ENCODE data around the gene CDH4.

The CDH4 gene

GRCh38 chr20:61924211-61924857, 672.3 kb downstream of the CDH4 start:
- DNase-seq, result no peak

GRCh38 chr20:61924858-61925554, 672.9 kb downstream of the CDH4 start:
- no peak for DNase-seq

- DNase-seq, result no peak
Observed at GRCh38 chr20:61925555-61926252, 673.6 kb downstream of the CDH4 start.

- DNase-seq, result no peak
Observed at GRCh38 chr20:61926253-61926613, 674.2 kb downstream of the CDH4 start.

DNA sequence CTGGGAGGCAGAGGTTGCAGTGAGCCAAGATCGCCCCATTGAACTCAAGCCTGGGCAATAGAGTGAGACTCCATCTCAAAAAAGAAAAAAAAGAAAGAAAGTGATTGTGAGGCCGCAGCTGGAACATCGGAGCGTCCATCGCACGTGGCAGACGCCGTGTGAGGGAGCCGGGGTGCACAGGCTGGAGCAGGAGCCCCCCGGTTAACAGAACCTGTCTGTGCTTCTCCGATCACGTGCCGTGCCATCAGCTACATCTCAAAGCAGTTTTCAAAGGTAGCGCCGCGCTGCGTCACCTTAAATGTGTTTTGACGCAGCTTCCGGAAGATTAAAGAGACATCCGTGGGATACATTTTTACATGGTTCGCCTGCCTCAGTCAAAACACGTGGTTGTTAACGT, 674.7 kb downstream of the CDH4 start:
- no peak for DNase-seq

DNA sequence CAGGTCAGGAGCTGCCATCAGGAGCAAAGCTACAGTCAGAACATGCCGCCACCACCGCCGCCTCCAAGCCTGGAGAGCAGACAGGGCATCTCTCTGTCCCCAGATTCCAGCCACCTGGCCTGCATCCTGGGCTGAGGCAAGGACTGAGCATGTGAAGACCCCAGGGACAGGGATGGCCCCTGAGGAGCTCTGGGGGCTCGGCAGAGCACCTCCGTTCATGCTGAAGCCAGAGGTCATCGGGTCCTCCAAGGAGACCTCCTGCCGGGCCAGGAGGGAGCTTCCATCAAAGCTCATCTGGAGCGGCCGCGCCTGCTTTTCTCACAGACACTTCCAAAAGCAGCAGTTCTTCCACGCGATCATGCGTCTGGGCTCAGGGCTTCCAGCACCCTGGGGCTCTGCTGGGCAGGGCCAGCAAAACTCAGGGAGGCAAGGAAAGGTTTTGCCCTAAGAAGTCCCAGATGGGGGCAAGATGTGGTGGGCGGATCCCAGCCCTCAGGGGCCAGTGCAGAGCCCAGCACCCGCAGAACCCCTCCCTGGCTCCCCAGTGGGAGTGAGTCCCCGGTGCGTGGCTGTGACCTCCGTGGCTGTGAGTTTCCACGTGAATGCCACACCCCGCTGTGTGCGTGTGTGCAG, 675.2 kb downstream of the CDH4 start:
- DNase-seq, result no peak

DNA sequence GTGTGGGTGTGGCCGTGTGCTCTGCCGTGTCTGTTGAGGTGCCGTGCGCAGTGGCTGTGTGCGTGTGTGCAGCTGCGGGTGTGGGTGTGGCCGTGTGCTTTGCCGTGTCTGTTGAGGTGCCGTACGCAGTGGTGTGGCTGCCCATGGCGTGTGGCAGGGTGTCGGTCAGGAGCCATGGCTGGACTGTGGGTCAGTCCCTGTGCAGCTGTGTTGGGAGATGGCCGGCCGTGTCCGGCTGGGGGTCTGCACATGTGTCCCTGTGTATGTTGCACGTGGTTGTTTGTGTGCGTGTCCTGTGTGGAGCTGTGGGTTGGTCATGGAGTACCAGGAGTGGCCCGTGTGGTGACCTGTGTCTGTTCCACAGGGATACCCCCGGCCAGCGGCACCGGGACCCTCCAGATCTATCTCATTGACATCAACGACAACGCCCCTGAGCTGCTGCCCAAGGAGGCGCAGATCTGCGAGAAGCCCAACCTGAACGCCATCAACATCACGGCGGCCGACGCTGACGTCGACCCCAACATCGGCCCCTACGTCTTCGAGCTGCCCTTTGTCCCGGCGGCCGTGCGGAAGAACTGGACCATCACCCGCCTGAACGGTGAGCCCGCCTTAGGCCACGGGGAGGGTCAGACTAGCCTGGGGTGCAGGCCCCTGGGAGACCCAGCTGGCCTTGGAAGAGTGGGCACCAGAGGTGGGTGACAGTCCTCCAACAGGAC, 675.9 kb downstream of the CDH4 start:
- DNase-seq, result no peak

DNA sequence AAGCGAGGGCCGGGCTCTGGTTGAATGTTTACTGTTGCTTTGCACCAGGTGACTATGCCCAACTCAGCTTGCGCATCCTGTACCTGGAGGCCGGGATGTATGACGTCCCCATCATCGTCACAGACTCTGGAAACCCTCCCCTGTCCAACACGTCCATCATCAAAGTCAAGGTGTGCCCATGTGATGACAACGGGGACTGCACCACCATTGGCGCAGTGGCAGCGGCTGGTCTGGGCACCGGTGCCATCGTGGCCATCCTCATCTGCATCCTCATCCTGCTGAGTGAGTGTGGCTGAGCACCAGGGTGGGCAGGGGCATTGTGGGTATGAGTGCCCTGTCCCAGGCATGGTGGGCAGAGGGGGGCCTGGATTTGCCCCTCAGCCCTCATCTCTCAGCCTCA, 677.5 kb downstream of the CDH4 start:
- no peak for DNase-seq

GRCh38 chr20:61929971-61930666, 678.1 kb downstream of the CDH4 start:
- no peak for DNase-seq

- DNase-seq, result no peak
Observed at GRCh38 chr20:61930776-61931475, 678.9 kb downstream of the CDH4 start.

GRCh38 chr20:61931476-61932198, 679.6 kb downstream of the CDH4 start:
- DNase-seq, result no peak

DNA sequence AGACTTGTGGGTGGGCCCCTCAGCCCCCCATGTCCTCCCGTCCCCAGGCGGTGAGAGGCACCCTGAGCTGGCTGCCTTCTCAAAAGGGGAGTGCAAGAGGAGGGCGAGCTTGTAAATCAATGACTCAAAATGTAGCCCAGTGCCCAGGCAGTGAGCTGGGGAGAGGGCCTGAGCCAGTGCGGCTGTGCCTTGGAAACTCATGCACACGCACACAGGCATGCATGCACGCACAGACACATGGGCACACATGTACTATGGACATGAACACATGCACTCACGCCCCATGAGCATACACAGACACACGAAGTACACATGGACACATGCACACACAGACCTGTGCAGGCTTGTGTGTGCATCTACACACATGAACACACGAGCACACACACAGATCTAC, 680.1 kb downstream of the CDH4 start:
- no peak for DNase-seq

DNA sequence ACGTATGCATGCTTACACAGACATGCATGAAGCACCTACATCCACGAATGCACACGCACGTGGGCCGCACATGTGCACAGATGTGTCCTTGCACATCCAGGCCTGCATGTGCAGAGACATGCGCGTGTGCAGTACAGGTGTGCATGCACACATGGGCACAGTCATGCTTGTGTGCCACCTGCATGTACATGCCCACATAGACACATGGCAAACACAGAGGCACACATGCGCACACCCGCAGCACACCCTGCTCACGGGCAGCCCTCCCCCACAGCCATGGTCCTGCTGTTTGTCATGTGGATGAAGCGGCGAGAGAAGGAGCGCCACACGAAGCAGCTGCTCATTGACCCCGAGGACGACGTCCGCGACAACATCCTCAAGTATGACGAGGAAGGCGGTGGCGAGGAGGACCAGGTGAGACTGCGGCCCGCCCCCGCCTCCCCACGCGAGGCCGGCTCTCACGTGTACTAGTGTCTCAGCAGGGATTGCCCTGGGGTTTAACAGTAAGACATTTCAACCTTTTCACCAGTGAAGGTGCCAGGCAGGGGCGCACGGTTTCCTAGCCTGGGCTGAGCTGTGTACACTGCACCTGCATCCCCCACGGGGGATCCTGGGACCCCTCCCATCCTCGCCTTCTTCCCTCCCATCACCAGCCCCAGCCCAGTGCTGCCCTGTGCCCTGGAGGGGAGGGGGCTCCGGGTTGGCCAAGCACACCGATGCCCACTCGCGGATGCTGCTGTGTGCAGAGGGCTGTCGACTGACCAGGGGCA, 680.8 kb downstream of the CDH4 start:
- DNase-seq, result no peak

DNA sequence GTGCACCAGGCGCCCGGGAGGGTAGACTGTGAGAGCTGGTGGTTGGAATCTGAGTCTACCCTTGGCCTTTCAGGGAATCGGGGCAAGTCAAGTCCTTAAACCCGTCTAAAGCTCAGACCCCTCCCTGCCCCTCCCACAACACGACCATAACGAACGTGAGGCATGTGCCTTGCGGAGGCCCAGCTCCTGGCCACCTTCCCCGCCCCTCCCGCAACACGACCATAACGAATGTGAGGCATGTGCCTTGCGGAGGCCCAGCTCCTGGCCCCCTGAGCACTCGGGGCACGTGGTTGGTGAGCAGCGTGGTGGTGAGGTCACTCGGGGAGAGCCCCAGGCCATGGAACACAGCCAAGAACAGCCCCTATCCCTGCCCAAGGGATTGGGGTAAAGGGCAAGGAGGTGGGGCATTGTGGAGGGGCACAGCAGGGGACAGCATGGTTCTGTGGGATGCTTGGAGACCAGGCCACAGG, 681.5 kb downstream of the CDH4 start:
- no peak for DNase-seq

DNA sequence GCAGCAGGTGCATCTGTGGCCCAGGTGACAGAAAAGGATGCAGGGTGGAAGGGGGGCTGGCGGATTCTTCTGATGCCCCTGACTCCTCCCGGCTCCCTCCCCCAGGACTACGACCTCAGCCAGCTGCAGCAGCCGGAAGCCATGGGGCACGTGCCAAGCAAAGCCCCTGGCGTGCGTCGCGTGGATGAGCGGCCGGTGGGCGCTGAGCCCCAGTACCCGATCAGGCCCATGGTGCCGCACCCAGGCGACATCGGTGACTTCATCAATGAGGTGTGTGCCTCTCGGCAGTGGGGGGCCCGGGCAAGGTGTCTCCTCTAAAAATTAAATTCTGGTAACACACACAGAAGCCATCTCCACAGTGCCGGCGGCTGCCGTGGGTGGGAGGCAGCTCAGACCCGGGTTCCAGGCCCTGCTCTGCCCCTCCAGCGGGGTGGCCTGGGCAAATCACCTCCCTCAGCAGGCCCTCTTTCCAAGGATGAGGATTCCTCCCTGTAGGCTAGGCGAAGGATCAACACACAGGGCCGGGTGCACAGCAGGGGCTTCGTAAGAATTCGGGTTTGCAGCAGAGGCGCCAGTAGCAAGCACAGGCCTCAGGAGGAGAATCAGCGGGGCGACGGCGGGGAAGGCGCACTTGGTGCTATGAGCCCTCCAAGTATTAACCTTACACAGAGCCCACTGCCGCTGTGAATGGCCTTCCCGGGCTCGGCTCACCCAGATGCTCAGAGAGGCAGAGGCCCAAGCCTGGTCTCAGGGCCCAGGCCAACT, 682.1 kb downstream of the CDH4 start:
- no peak for DNase-seq

- DNase-seq, result no peak
Observed at GRCh38 chr20:61934716-61935530, 682.9 kb downstream of the CDH4 start.

GRCh38 chr20:61935926-61936700, 684.1 kb downstream of the CDH4 start:
- DNase-seq, result no peak

Data from inflammatory macrophage (primary cell).